ENCODE results near the gene BCAS1.

The BCAS1 gene

DNA sequence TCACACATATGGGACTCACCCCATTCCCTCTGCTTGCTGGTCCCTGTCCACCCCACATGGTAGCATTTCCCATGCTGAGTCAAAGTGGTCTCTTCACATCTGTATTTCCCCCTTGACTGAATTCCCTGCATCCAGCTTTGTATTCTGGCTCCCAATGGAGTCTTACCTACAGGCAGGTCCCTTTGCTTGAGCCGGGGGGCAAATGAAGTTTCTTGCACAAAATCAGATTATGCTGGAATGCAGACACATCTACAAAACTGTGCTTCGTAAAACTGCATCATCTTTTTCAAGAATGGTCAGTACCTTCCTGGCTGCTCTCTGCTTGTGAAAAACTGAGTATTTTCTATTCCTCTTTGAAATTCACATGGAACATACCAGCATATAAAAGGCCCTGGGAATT is 32.1 kb upstream of the BCAS1 start:
- no peak for DNase-seq (ENCODE audit: low spot score)

DNA sequence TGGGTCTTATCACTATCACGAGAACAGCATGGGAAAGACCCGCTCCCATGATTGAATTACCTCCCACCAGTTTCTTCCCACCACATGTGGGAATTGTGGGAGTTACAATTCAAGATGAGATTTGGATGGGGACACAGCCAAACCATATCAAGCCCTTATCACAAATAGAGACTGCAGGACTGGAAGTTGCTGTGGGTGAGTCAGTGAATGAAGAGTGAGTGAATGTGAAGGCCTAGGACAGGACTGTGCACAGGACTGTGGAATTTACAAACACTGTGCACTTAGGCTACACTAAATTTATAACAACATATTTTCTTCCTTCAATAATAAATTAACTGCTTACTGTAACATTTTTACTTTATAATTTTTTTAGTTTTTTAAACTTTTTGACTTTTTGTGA is 30.2 kb upstream of the BCAS1 start:
- DNase-seq (ENCODE audit: low spot score) = no peak

DNA sequence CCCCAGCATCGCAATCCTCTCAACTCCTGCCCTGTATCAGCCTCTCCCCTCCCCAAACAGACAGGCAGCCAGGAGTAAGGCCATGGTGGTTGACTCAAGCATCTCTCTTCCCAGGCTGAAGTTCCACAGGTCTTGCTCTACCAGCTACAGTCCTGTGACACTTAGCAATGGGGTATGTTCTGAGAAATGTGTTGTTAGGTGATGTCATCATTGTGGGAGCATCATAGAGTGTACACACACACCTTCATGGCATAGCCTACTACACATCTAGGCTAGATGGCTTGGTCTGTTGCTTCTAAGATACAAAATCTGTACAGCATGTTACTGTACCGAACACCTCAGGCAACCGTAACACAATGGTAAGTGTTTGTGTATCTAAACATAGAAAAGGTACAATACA is 29.5 kb upstream of the BCAS1 start:
- no peak for DNase-seq (ENCODE audit: low spot score)

DNA sequence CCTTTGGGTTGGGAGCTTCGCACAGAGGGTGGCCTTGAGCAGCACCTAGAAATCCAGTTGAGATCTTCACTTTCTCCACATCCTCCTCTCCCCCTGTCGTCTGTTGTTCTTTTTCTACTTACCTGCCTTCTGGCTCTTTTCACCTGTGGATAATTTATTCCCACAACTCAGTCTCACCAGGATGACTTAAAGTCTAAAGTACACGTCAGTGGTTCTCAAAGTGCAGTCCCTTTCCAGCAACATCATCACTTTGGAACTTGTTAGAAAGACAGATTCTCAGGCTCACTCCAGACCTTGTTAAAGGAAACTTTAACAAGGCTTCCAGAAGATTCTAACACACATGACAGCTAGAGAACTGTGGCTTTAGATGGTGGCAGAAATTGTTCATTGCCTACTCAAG is 27.7 kb upstream of the BCAS1 start:
- DNase-seq (ENCODE audit: low spot score) = no peak

DNA sequence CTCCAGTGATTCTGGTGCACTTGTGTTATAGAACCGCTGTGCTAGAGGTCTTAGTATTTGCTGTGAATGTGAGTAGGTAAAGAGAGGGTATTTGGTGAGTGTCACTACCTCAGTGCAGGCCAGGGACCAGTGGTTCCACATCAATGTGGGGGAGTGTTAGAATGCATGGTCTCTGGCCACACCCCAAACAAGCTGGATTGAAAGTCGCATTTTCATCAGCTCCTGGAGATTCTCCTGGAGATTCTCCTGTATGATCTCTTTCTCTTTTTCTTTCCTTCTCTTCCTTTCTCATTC is 26.8 kb upstream of the BCAS1 start:
- no peak for DNase-seq (ENCODE audit: low spot score)

DNA sequence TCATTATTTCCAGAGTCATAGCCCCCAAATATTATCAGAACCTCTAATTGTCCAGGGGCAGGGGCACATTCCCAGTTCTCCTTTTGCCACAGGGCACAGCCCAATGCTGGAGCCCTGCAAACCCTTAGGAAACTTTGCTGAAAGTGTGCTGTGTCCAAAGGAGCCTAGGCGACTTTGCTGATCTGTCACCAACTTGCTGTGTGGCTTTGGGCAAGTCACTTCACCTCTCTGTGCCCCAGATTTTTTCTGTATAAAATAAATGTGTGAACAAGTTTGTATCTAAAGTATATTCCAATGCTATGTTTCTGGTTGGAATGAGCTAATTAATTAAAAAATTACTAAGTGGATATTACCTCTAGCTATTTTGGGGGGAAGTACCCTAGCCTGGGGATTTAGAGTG is 25.4 kb upstream of the BCAS1 start:
- DNase-seq (ENCODE audit: low spot score) = no peak

DNA sequence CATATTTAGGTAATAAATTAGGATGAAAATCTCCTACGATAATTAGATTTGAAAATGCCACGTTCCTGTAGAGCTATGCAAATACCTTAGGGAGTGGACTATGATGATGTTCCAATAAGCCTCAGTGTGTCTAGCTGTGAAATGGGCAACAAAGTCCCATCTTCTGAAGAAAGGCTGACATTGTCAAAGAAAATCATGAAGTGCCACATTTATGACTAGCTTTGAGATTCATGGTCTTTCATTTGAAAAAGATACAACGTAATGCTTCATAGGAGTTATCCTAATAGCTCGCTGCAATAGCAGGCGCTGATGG is 23.8 kb upstream of the BCAS1 start:
- DNase-seq (ENCODE audit: low spot score) = no peak

DNA sequence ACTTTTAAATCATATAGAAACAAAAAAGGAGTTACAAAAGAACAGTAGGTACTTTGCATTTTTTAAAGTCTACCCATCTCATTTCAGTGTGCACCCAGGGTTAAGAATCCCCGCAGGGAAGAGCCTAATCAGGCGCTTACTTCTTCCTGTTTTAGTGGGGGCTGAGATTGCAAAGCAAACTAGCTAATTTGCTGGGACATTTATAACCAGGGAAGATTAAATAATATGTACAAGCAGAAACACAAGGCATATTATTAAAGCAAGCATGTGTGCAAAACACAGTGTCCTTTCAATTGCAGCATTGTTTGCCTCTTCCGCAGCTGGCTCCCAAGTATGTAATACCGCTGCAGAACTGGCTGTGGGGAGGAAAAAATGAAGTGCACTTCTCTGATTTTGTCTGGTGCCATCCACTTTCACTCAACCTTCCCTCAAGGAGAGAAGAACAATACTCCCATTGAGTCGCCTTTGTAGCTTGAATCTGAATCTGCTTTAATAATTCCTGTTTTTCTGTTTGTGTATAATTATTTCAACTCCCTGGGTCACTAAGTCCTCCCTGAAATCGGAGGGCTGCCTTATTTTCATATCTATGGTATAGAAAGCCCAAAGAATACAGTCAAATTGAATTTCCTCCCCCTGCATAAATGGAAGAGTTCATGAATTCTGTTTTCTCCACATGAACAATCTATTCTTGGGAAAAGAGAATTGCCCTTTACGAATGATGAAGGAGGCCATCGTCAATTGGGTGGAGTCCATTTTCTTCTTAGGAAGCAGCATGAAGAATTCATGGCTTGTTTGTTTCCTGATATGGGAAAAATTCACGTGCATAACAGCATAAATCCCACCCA is 23.3 kb upstream of the BCAS1 start:
- DNase-seq (ENCODE audit: low spot score) = no peak

DNA sequence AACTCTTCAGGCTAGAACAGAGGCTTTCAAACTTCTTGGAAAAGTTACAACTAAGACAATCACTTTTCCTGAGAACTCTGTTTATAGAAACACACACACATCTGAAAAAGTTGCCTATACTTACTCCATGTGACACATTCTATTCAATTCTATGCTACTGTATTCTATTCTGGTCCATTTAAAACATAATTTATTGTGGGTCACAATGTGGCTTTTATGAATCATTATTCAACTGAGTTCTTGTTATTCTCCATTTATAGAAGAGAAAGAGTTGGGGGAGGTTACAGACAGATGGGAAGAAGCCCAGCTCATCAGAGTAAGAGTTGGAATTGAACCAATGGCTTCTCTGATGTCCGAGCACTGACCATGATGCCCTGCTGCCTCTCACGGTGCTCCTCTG is 21.6 kb upstream of the BCAS1 start:
- DNase-seq (ENCODE audit: low spot score) = no peak

DNA sequence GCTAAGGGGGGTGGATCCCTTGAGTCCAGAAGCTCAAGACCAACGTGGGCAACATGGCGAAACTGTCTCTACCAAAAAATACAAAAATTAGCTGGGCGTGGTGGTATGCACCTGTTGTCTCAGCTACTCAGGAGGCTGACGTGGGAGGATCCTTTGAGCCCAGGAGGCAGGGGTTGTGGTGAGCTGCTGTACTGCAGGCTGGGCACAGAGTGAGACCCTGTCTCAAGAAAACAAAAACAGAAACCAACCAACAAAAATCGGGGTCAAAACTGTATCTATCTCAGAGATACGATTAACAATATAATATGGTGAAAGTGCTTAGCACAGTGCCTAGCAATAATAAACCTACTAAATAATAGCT is 20.7 kb upstream of the BCAS1 start:
- DNase-seq (ENCODE audit: low spot score) = no peak

DNA sequence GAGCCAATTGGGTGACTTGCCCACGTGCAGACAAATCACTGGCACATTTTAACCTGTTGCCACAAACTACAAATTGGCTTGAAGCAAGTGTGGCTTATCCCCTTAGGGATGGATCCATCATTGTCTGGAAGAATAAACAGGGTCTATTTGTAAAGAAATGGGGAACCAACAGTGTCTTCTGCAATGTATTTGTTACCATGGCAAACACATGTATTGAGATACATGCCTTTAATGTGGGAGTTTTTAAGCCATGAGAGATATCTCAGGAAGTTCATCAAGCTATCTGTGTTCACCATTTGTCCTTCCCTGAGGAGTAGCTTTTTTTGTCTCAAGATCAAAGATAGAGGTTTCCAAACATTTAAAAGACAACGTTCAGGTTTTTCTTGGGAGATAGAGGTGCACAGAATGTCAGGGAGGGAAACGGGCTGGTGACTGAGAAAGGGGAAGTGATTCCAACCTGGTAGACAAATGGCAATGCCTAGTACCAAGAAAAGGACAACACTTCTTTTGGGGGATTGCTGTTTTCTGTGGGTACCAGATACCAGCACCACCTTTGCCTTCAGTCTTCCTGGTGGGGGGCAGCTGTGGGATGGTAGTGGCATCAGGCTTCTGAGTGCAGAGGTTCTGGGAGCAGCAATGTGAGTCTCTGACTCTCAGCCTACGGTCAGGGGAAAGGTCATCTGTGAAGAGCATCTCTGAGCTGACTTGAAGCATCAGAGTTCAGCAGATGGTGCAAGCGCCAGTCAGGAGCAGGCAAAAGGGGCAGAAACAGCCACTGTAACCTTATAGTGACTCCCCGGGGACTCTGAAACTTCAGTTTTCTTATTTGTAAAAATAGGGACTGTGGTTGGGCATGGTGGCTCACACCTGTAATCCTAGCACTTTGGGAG is 20.1 kb upstream of the BCAS1 start:
- DNase-seq (ENCODE audit: low spot score) = no peak

DNA sequence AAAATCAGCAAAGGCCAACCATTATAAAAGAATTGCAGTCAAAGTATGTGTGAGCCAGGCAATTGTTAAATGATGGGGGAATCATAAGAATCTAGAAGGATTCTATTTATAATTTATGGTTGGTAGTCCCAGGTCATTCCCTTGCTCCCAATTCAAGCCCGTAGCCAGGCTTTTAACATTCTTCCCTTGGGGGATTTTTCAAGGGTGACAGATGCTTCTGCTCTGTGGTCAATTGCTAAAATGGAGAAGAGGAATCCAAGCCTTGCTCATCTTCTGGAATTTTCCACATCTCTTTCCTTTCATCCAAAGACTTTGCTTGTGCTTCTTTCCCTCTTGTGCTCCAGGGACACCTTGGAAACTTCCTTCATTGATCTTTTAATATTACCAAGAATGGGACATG is 18.0 kb upstream of the BCAS1 start:
- DNase-seq (ENCODE audit: low spot score) = no peak

DNA sequence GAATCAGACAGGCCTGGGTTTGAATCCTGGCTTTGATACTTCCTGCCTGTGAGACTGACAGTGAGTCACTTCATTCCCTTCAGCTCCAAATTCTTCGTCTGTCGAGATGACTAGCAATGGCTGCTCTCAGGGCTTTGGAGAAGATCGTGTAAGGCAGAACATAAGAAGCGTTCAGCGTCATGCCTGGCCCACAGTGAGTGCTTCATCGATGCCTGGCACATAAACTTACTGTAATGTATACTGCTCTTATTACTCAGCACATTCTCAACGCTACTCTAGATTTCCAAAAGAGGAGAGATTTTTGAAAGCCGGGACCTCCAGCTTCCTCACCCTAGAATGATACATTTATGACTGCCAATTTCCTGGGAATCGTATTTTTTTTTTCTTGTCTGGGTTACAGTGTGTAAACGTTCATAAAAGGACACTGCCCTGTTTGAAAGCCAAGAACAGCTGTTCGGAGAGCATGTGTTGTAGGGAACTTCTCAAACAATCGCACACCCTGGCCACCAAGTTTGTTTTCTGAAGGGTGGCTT is 16.2 kb upstream of the BCAS1 start:
- peak; percentile 40 for DNase-seq (ENCODE audit: low spot score)

DNA sequence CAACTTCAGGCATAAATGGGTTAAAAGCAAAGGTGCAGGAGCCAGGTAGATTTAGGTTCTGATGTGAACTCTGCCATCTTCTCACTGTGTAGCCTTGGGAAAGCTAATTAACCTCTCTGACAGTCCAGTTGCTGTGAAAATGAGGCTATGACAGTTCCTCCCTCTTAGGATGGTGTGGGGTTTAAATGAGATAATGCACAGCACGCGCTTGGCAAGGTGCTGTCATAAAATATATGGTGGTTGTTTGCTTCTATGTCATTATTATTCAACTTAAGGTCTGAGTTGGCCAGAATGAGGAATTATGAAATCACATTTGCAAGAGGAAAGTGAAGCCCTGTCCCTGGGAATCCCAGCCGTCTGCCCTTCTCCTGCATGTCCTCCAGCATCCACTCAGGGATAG is 15.5 kb upstream of the BCAS1 start:
- no peak for DNase-seq (ENCODE audit: low spot score)

DNA sequence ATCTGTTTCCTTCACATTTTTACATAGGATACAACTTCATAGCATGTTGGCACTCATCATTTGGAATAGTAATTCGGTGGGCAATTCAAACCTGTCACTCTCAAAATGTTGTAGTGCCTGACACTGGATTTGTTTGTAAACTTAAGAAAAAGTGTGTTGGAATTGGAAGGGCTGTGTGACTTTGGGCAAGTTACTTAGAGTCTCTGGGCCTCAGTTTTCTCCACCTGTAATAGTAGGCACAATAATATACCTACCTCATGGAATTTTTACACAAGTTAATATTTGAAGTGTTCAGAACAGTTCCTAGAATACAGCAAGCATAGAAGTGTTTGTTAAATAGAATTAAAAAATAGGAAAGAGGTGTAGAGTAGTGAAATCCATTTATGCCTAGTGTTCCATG is 15.0 kb upstream of the BCAS1 start:
- no peak for DNase-seq (ENCODE audit: low spot score)

DNA sequence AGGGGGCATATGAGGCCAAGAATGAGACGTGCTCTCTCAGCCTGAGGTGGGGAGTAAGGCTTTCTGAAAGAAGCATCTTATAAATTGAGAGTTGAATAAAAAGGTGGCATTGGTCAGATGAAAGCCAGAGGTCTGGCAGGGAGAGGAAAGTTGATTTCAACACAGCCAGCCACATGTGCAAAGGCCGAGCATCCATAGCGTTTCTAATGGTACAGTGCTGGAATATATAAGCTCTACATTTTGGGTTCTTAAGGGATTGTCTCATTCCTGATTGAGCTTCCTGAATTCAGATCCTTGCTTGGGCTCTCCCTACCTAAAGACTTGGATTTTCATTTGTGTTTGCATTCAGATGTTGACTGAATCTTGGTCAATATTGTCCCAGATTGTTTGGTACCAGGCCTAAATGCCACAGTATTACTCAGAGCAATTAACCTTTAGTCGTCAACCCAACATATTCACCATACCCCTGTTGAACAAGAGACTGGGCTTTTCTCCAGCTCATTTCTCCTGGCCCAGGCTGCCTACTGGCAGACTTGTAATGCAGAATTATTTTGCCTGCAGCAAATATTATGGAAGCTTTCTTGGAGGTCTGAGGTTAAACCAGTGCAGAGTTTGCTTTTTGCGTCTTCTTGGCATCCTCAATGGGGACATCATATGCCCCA is 14.5 kb upstream of the BCAS1 start:
- no peak for DNase-seq (ENCODE audit: low spot score)

DNA sequence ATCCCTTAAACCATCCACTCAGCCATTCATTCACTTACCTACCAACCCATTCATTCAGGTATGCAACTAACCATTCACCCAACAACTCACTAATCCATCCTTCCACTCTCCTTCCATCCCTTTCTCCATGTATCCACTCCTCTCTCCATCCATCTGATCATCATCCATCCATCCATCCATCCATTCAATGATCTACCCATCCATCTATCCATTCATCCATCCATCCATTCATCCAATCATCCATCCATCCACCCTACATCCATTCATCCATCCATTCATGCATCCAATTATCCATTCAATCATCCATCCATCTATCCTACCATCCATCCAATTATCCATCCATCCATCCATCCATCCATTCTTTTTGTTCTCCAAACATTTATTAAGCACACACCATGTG is 13.8 kb upstream of the BCAS1 start:
- no peak for DNase-seq (ENCODE audit: low spot score)

DNA sequence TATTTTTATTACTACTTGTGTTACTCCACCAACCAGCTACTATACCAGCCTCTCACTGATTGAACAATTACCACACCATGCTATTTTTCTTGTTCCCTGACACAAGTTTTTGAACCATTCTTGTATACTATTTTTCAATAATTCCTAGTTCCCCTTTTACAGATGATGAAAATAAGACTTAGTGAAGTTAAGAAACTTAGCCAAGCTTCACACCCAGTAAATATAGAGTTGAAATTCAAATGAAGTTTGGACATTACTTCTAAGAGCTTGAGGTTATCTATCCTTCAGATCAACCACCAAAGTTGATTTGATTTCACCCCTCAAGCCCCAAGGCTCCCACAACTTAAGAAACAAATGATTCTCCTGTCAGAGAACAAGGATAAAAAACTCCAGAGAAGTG is 13.1 kb upstream of the BCAS1 start:
- DNase-seq (ENCODE audit: low spot score) = no peak

DNA sequence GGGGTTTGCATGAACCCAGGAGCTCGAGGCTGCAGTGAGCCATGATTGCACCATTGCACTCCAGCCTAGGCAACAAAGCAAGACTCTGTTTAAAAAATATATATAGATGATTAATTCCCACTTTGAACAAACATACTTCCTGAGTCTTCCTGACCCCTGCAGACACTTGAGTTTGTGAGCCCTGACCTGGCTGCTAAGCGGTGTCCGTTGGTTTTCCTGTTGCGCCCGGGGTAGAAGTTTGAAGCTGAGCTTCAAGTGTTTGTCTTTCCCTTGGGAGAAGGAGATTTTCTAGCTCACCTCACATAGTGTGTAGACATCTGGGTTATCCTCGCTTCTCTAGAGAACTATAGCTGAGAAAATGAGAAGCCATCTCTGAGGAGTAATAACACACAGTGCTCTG is 11.7 kb upstream of the BCAS1 start:
- DNase-seq (ENCODE audit: low spot score) = no peak

DNA sequence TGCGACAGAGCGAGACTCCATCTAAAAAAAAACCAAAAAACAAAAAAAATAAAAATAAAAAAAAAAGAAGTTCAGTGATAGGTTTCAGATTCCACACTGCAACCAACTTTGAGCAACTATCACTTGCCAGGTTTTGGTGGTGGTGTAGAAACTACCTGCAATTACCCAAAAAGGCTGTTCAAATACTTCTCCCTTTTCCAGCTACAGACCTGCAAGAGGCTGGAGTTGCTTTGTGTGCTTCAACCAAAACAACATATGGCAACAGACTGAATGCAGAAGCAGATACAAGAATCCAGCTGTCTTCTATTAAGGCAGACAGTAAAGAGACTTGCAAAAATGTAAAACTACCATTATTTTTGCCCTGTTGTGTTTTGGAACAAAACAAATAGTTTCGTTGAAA is 9.3 kb upstream of the BCAS1 start:
- DNase-seq (ENCODE audit: low spot score) = no peak

DNA sequence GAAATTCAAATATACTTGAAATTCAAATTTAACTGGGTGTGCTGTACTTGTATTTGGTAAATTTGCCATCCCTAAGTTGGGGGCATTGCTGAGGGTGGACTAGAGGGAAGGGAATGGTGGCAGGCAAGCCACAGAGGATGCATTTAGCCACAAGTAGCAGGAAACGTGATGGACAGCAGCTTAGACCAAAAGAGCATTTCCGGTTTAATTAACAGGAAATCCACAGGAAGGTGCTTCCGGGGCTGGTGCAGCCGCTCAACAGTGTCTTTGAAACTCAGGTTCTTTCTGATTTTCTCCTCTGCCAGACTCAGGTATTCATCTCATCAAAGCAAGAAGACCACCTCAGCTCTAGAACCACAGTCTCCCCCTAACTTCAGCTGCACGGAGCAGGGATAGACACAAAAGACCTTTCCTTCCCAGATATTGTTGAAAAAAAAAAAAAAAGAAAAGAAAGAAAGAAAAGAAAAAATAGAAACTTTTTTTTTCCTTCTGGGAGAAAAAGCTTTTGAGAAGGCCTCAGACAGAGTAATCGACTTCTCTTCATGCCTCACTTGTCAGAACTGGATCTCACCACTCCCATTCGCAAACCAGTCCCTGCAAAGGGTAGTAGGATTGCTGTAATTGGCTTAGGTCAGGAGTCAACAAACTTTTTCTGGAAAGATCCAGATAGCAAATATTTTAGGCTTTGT is 8.0 kb upstream of the BCAS1 start:
- no peak for DNase-seq (ENCODE audit: low spot score)

DNA sequence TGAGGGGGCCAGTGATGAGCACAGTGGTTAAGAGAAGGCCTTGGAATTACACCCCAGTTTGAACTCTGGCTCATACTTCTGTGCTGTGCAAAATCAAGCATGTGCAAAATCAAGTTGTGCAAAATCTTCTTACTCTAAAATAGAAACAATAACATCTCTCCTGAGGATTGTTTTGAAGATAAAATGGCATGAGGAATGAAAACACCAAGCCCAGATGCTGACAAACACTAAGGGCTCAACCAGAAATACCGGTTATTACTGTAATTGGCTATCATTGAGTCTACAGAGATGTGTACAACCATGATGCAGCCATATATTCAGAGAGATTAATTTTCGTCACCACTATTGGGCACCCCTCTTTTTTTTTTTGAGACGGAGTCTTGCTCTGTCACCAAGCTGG is 5.9 kb upstream of the BCAS1 start:
- no peak for DNase-seq (ENCODE audit: low spot score)

DNA sequence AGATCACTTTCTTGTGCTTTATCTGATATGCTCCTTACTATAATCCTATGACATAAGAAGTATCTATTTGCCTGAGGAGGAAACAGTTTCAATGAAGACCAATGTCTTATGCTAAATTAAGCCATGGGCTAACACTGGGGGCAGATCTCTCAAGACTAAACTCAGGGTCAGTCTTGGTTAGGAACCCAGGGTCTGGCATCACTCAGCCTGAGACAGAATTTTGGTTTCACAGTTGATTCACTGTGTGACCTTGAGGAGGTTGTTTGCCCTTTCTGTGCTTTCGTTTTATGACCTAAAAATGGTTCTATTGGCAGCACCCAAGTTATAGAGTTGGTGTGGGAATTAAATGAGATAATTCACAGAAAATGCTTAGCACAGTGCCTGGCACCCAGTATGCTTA is 4.9 kb upstream of the BCAS1 start:
- DNase-seq (ENCODE audit: low spot score) = no peak

Measured in AG08396 (cell line).